Measurements from ENCODE around the gene NXPE4.
"Not testable (repeated sequence)": the region's sequence is repeated elsewhere in the genome, so short reads cannot be mapped to it uniquely, and the experiment has no call there.

Gene NXPE4

DNA sequence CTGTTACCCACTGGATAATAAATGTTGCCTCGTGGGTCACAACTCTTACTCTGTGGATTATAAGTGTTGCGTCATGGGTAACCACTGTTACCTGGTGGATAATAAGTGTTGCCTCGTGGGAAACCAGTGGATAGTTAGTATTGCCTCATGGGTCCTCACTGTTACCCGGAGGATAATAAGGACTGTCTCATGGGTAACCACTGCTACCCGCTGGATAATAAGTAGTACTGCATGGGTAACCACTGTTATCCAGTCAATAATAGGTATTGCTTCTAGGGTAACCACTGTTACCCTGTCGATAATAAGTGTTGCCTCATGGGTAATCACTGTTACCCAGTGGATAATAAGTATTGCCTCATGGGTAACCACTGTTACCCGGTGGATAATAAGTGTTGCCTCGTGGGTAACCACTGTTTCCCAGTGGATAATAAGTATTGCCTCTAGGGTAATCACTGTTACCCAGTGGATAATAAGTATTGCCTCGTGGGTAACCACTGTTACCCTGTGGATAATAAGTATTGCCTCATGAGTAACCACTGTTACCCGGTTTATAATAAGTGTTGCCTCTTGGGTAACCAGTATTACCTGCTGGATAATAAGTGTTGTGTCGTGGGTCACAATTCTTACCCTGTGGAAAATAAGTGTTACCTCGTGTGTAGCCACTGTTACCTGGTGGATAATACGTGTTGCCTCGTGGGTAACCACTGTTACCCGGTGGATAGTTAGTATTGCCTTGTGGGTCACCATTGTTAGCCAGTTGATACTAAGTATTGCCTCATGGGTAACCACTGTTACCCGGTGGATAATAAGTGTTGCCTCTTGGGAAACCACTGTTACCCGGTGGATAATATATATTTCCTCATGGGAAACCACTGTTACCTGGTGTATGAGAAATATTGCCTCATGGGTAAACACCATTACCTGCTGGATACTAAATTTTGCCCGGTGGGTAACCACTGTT lies 15.7 kb upstream of the NXPE4 start:
- TF ChIP-seq, protein P1, sequence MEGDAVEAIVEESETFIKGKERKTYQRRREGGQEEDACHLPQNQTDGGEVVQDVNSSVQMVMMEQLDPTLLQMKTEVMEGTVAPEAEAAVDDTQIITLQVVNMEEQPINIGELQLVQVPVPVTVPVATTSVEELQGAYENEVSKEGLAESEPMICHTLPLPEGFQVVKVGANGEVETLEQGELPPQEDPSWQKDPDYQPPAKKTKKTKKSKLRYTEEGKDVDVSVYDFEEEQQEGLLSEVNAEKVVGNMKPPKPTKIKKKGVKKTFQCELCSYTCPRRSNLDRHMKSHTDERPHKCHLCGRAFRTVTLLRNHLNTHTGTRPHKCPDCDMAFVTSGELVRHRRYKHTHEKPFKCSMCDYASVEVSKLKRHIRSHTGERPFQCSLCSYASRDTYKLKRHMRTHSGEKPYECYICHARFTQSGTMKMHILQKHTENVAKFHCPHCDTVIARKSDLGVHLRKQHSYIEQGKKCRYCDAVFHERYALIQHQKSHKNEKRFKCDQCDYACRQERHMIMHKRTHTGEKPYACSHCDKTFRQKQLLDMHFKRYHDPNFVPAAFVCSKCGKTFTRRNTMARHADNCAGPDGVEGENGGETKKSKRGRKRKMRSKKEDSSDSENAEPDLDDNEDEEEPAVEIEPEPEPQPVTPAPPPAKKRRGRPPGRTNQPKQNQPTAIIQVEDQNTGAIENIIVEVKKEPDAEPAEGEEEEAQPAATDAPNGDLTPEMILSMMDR (IDR thresholded peaks at IDR 0.05; ENCODE audit: insufficient read depth, low read length, poor library complexity, severe bottlenecking) = no peak
- TF ChIP-seq EZH2phosphoT487 (conservative IDR thresholded peaks at IDR 0.05; ENCODE audit: low read length) = no peak
- H3K4me2 ChIP-seq (ENCODE audit: low read depth, low read length, poor library complexity, severe bottlenecking) = no peak overlapping the region
- peaks cover 20% of the 10 kb centered on the region; the same call in 1 of the 2 replicates for H3K9me3 ChIP-seq (ENCODE audit: insufficient read depth, low read length)
- no peaks in the 10 kb centered on the region for H3K79me2 ChIP-seq (ENCODE audit: insufficient read depth, low read length)
- H3K9ac ChIP-seq (ENCODE audit: low read length) = no peak overlapping the region
- H3K27me3 ChIP-seq (ENCODE audit: low read length) = no peaks in the 10 kb centered on the region
- H3K27ac ChIP-seq (ENCODE audit: low read depth, low read length) = no peak overlapping the region
- no peaks in the 10 kb centered on the region for H3K36me3 ChIP-seq (ENCODE audit: low read length)
- H2AFZ ChIP-seq (ENCODE audit: low read depth, low read length, severe bottlenecking) = no peak overlapping the region
- no peaks in the 10 kb centered on the region for H4K20me1 ChIP-seq (ENCODE audit: low read depth, low read length)
- H3K9me2 ChIP-seq (replicated peaks; ENCODE audit: insufficient read depth, low read length) = no peaks in the 10 kb centered on the region
- no peaks in the 10 kb centered on the region for H3F3A ChIP-seq (ENCODE audit: insufficient read depth)
- H3K4me3 ChIP-seq (ENCODE audit: insufficient read depth, low read length, poor library complexity, severe bottlenecking) = no peak overlapping the region

DNA sequence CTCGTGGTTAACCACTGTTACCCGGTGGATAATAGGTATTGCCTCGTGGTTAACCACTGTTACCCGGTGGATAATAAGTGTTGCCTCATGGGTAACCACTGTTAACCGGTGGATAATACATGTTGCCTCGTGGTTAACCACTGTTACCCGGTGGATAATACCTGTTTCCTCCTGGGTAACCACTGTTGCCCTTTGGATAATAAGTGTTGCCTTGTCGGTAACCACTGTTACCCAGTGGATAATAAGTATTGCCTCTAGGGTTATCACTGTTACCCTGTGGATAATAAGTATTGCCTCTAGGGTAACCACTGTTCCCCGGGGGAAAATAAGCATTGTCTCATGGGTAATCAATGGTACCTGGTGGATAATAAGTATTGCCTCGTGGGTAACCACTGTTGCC lies 15.0 kb upstream of the NXPE4 start:
- H3K27me3 ChIP-seq (ENCODE audit: low read length) = no peaks in the 10 kb centered on the region
- no peaks in the 10 kb centered on the region for H3K36me3 ChIP-seq (ENCODE audit: low read length)
- H3K9me3 ChIP-seq (ENCODE audit: insufficient read depth, low read length) = peaks cover 20% of the 10 kb centered on the region; the same call in 1 of the 2 replicates
- no peaks in the 10 kb centered on the region for H3K79me2 ChIP-seq (ENCODE audit: insufficient read depth, low read length)
- H3F3A ChIP-seq (ENCODE audit: insufficient read depth) = no peaks in the 10 kb centered on the region
- no peak overlapping the region for H3K4me2 ChIP-seq (ENCODE audit: low read depth, low read length, poor library complexity, severe bottlenecking)
- H4K20me1 ChIP-seq (ENCODE audit: low read depth, low read length) = no peaks in the 10 kb centered on the region
- H2AFZ ChIP-seq (ENCODE audit: low read depth, low read length, severe bottlenecking) = no peak overlapping the region
- TF ChIP-seq EZH2phosphoT487 (conservative IDR thresholded peaks at IDR 0.05; ENCODE audit: low read length) = no peak
- TF ChIP-seq, protein P1 (IDR thresholded peaks at IDR 0.05; ENCODE audit: insufficient read depth, low read length, poor library complexity, severe bottlenecking) = no peak
- H3K27ac ChIP-seq (ENCODE audit: low read depth, low read length) = no peak overlapping the region
- H3K9ac ChIP-seq (ENCODE audit: low read length) = no peak overlapping the region
- no peaks in the 10 kb centered on the region for H3K9me2 ChIP-seq (replicated peaks; ENCODE audit: insufficient read depth, low read length)
- H3K4me3 ChIP-seq (ENCODE audit: insufficient read depth, low read length, poor library complexity, severe bottlenecking) = no peak overlapping the region

DNA sequence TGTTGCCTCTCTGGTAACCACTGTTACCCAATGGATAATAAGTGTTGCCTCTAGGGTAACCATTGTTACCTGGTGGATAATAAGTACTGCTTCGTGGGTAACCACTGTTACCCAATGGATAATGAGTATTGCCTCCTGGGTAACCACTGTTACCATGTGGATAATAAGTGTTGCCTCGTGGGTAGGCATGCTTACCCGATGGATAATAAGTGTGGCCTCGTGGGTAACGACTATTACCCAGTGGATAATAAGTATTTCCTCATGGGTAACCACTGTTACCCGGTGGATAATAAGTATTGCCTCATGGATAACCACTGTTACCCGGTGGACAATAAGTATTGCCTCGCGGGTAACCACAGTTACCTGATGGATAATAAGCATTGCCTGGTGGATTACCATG lies 13.8 kb upstream of the NXPE4 start:
- Histone ChIP-seq H3K9me3 (ENCODE audit: insufficient read depth, low read length) (peaks cover 14% of the 10 kb centered on the region; the same call in 1 of the 2 replicates), H4K20me1 (ENCODE audit: low read depth, low read length) (no peaks in the 10 kb centered on the region), H2AFZ (ENCODE audit: low read depth, low read length, severe bottlenecking) (no peak overlapping the region), H3K36me3 (ENCODE audit: low read length) (no peaks in the 10 kb centered on the region), H3F3A (ENCODE audit: insufficient read depth) (no peaks in the 10 kb centered on the region), H3K79me2 (ENCODE audit: insufficient read depth, low read length) (no peaks in the 10 kb centered on the region), H3K27me3 (ENCODE audit: low read length) (no peaks in the 10 kb centered on the region), H3K9me2 (replicated peaks; ENCODE audit: insufficient read depth, low read length) (no peaks in the 10 kb centered on the region), H3K27ac (ENCODE audit: low read depth, low read length) (no peak overlapping the region), H3K9ac (ENCODE audit: low read length) (no peak overlapping the region), H3K4me2 (ENCODE audit: low read depth, low read length, poor library complexity, severe bottlenecking) (no peak overlapping the region), H3K4me3 (ENCODE audit: insufficient read depth, low read length, poor library complexity, severe bottlenecking) (no peak overlapping the region)
- TF ChIP-seq, protein P1 (IDR thresholded peaks at IDR 0.05; ENCODE audit: insufficient read depth, low read length, poor library complexity, severe bottlenecking) = no peak
- TF ChIP-seq EZH2phosphoT487 (conservative IDR thresholded peaks at IDR 0.05; ENCODE audit: low read length) = no peak

DNA sequence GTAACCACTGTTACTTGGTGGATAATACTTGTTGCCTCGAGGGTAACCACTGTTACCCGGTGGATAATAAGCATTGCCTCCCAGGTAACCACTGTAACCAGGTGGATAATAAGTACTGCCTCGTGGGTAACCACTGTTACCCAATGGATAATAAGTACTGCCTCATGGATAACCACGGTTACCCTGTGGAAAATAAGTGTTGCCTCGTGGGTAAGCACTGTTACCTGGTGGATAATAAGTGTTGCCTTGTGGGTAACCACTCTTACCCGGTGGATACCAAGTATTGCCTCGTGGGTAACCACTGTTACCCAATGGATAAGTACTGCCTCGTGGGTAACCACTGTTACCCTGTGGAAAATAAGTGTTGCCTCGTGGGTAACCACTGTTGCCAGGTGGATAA lies 13.0 kb upstream of the NXPE4 start:
- H3K27me3 ChIP-seq (ENCODE audit: low read length); H3K27ac ChIP-seq (ENCODE audit: low read depth, low read length); H3K4me2 ChIP-seq (ENCODE audit: low read depth, low read length, poor library complexity, severe bottlenecking); H3K36me3 ChIP-seq (ENCODE audit: low read length); H4K20me1 ChIP-seq (ENCODE audit: low read depth, low read length); H3F3A ChIP-seq (ENCODE audit: insufficient read depth); H3K79me2 ChIP-seq (ENCODE audit: insufficient read depth, low read length); H2AFZ ChIP-seq (ENCODE audit: low read depth, low read length, severe bottlenecking); H3K4me3 ChIP-seq (ENCODE audit: insufficient read depth, low read length, poor library complexity, severe bottlenecking); H3K9me2 ChIP-seq (replicated peaks; ENCODE audit: insufficient read depth, low read length); H3K9ac ChIP-seq (ENCODE audit: low read length): not testable (repeated sequence)
- peaks cover 14% of the 10 kb centered on the region; the same call in 1 of the 2 replicates for H3K9me3 ChIP-seq (ENCODE audit: insufficient read depth, low read length)
